ENCODE results near the gene OSBPL5.
"Not testable (repeated sequence)": the region's sequence is repeated elsewhere in the genome, so short reads cannot be mapped to it uniquely, and the experiment has no call there.

Gene OSBPL5

GRCh38 chr11:3169255-3170043 lies 4.3 kb upstream of the OSBPL5 start:
- Histone ChIP-seq H3K79me2 (ENCODE audit: low read length) (no peaks in the 10 kb centered on the region), H3K9ac (ENCODE audit: low read length) (no peak overlapping the region), H3K36me3 (replicated peaks; ENCODE audit: low read depth, low read length) (no peaks in the 10 kb centered on the region), H3K4me2 (ENCODE audit: low read length) (no peak overlapping the region), H4K20me1 (ENCODE audit: insufficient read depth, low read length) (no peaks in the 10 kb centered on the region), H2AFZ (ENCODE audit: low read depth, low read length) (no peak overlapping the region), H3K27me3 (ENCODE audit: low read depth, low read length) (no peaks in the 10 kb centered on the region), H3K4me3 (ENCODE audit: low read length) (no peak overlapping the region), H3K4me1 (ENCODE audit: low read length) (no peaks in the 10 kb centered on the region), H3K27ac (ENCODE audit: low read length) (no peak overlapping the region), H3K9me3 (ENCODE audit: insufficient read depth, low read length) (no peaks in the 10 kb centered on the region)
- no peak for TF ChIP-seq CTCF (IDR thresholded peaks at IDR 0.05; ENCODE audit: low read depth, low read length)
- TF ChIP-seq EZH2phosphoT487 (IDR thresholded peaks at IDR 0.05; ENCODE audit: low read depth): no peak

- not testable (repeated sequence) for H3K4me3 ChIP-seq (ENCODE audit: low read length); H4K20me1 ChIP-seq (ENCODE audit: insufficient read depth, low read length); H3K9ac ChIP-seq (ENCODE audit: low read length); H3K27ac ChIP-seq (ENCODE audit: low read length); H3K79me2 ChIP-seq (ENCODE audit: low read length); H3K9me3 ChIP-seq (ENCODE audit: insufficient read depth, low read length); H3K4me1 ChIP-seq (ENCODE audit: low read length); H2AFZ ChIP-seq (ENCODE audit: low read depth, low read length); H3K27me3 ChIP-seq (ENCODE audit: low read depth, low read length); H3K4me2 ChIP-seq (ENCODE audit: low read length); H3K36me3 ChIP-seq (replicated peaks; ENCODE audit: low read depth, low read length)
These were observed 3.7 kb upstream of the OSBPL5 start for GRCh38 chr11:3168742-3169254.

GRCh38 chr11:3167143-3168119 lies 2.3 kb upstream of the OSBPL5 start:
- Histone ChIP-seq H3K9ac (ENCODE audit: low read length) (no peak overlapping the region), H2AFZ (ENCODE audit: low read depth, low read length) (no peak overlapping the region), H3K9me3 (ENCODE audit: insufficient read depth, low read length) (no peaks in the 10 kb centered on the region), H4K20me1 (ENCODE audit: insufficient read depth, low read length) (no peaks in the 10 kb centered on the region), H3K27ac (ENCODE audit: low read length) (no peak overlapping the region), H3K4me1 (ENCODE audit: low read length) (no peaks in the 10 kb centered on the region), H3K4me3 (ENCODE audit: low read length) (no peak overlapping the region), H3K27me3 (ENCODE audit: low read depth, low read length) (no peaks in the 10 kb centered on the region), H3K4me2 (ENCODE audit: low read length) (no peak overlapping the region), H3K36me3 (replicated peaks; ENCODE audit: low read depth, low read length) (no peaks in the 10 kb centered on the region), H3K79me2 (ENCODE audit: low read length) (no peaks in the 10 kb centered on the region)
- TF ChIP-seq EZH2phosphoT487 (IDR thresholded peaks at IDR 0.05; ENCODE audit: low read depth): no peak

GRCh38 chr11:3166268-3167142 lies 1.4 kb upstream of the OSBPL5 start:
- Histone ChIP-seq H2AFZ (ENCODE audit: low read depth, low read length) (no peak overlapping the region), H4K20me1 (ENCODE audit: insufficient read depth, low read length) (no peaks in the 10 kb centered on the region), H3K4me3 (ENCODE audit: low read length) (no peak overlapping the region), H3K4me1 (ENCODE audit: low read length) (no peaks in the 10 kb centered on the region), H3K79me2 (ENCODE audit: low read length) (no peaks in the 10 kb centered on the region), H3K9me3 (ENCODE audit: insufficient read depth, low read length) (no peaks in the 10 kb centered on the region), H3K27ac (ENCODE audit: low read length) (no peak overlapping the region), H3K4me2 (ENCODE audit: low read length) (no peak overlapping the region), H3K36me3 (replicated peaks; ENCODE audit: low read depth, low read length) (no peaks in the 10 kb centered on the region), H3K9ac (ENCODE audit: low read length) (no peak overlapping the region), H3K27me3 (ENCODE audit: low read depth, low read length) (no peaks in the 10 kb centered on the region)
- TF ChIP-seq EZH2phosphoT487 (IDR thresholded peaks at IDR 0.05; ENCODE audit: low read depth) (no peak), CTCF (IDR thresholded peaks at IDR 0.05; ENCODE audit: low read depth, low read length) (no peak)
